GM18526 (cell line): ENCODE results near the gene RCVRN.

Source experiments
- POLR2A ChIP-seq: IDR thresholded peaks from 3 replicates; pipeline ENCODE4 v1.6.1; 2011; ENCODE audit not compliant: insufficient read length; ENCODE audit errors: extremely low read depth

The RCVRN gene

DNA sequence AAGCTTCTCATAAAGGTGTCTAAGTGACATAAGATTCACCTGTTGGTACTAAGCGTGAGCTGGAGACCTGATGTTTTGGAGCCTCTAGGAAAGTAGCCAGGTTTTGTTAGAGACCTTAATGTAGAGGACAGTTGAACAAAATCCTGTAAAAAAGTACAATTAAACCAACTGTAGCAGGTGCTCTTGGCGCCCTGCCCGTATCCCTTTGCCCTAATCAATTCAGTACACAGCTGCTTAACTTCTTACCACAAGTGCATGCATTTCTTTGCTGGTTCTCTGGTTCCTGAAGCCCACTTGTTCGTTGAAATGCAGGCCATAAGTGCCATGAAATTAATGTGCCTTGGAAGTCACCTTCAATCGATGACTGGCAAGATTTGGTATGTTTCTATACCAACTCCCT is 54.9 kb downstream of the RCVRN start:
- no peak for TF ChIP-seq POLR2A
